GM19043 (cell line): ENCODE results near the gene BBS12.
A peak's percentile ranks its signal among the peaks of the same experiment; 100 is the strongest.
"Not testable (repeated sequence)": the region's sequence is repeated elsewhere in the genome, so short reads cannot be mapped to it uniquely, and the experiment has no call there.

Experiments
- ATAC-seq: cut with Tn5 transposase; IDR thresholded peaks from one replicate; pipeline ENCODE4 v1.9.1; 2021; ENCODE audit warnings: low read depth; ENCODE audit not compliant: unreplicated experiment

BBS12 gene

GRCh38 chr4:122762966-122763716, 30.6 kb downstream of the BBS12 start:
- ATAC-seq, result no peak

- no peak for ATAC-seq
These were observed 31.7 kb downstream of the BBS12 start for GRCh38 chr4:122764071-122764820.

DNA sequence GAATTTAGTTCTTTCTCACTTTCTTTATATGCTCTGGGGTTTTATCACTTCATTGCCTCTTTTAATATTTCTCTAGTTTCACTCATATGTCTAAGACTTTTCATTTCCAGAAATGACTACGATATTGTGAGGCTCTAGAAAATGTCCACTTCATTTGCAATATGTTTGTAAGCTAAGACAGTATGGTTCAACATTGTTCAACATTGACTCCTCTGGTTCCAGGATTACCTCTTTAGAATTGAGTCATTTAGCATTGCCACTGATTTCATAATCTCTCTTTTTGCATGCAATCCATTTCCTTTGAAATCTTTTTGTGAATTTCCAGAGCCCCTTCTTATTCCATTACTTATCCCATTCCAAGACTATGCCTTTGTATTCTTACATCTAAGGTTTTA, 32.3 kb downstream of the BBS12 start:
- ATAC-seq, result peak; percentile 85

GRCh38 chr4:122765692-122766352, 33.3 kb downstream of the BBS12 start:
- ATAC-seq, result no peak

- no peak for ATAC-seq
These were observed 33.8 kb downstream of the BBS12 start for GRCh38 chr4:122766353-122766705.

DNA sequence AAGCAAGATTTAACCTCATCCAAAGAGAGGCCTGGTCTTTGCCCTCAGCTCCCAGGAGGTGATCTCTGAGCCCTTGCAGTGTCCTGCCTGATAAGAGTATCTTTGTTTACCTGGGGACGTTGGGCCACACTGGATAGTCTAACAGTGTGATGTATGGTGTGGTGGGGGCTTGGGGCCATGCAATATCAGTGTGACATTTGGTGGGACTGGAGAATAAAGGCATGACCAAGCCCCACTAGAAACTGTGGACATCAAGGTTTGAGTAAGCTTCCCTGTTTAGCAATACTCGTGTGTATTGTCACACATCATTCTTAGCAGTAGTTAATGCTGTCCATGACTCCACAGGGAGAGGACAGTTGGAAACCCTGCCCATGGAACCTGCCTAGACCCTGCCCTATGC, 34.4 kb downstream of the BBS12 start:
- ATAC-seq, result no peak

GRCh38 chr4:122771724-122772123, 39.2 kb downstream of the BBS12 start:
- no peak for ATAC-seq

DNA sequence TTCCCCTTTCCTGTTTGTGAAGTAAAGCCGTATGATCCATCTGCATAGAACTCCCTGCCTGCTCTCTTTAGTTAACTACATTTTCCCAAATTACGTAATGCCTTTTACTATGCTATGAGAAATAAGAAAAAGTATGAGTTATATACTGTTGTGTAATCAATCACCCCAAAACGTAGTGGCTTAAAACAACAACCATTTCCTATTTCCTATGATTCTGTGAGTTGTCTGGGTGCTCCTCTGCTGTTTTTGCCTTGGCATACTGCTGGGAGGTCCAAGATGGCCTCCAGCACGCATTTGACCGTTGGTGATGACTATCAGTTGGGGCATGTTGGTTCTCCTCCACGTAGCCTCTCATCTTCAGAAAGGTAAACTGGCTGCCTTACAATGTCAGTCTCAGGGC, 39.8 kb downstream of the BBS12 start:
- ATAC-seq, result no peak

DNA sequence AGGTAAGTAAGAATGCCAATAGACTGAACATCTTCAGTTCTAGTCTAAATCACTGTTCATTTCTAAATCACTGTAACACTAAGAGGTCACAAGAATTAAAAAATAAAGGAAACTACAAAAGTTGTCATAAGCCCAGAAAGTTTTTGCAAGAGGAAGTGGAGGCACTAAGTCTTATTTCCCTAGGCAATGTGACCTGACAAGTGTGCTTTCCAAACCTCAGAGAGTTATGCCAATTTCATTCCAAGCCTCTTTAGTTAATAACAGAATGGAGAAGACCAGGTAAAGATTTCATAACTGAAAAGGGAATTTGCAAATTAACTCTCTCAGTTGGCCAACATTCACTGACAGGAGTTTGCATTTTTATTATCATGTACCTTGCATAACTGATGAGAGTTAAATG, 40.5 kb downstream of the BBS12 start:
- no peak for ATAC-seq

GRCh38 chr4:122775039-122775438, 42.5 kb downstream of the BBS12 start:
- ATAC-seq, result no peak

DNA sequence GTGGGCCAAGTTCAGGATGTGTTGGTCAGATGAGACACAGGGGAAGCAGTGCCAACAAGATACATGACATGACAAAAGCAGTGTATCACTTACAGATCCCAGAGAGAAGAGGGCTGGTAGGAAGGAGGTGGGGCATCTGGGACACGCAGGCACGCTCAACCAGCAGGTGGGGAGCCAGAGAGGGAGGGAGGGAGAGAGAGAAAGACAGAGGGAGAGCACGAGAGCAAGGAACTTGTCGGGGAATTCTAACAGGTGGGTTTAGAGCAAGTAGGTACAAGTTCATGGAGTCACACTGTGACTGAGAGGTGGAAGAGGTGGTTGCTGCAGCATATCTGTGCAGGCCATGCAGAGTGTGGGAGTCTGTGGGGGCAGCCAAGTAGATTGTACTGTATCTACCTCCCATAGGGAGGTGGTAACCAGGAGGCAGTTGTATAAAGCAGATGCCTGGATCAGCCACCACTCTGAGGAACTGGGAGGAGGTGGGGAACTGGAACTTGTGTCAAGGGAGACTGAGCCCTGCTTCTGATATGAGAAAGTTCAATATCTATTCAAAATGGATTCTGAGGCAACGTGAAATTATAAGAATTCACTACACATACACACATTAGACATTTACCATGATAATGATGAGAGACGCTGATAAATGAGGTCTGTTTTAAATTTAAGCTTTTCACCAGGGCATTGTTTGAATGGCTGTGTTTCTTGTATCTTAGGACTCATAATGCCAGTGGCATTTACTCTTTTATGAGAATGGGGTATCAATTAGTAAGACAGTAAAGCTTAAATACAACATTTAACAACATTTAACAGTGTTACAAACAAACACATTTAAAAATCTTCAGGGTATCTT, 43.7 kb downstream of the BBS12 start:
- no peak for ATAC-seq

GRCh38 chr4:122776916-122777315, 44.4 kb downstream of the BBS12 start:
- no peak for ATAC-seq

GRCh38 chr4:122777846-122778673, 45.6 kb downstream of the BBS12 start:
- ATAC-seq, result no peak

- ATAC-seq, result no peak
These were observed 49.0 kb downstream of the BBS12 start for GRCh38 chr4:122781486-122781885.

DNA sequence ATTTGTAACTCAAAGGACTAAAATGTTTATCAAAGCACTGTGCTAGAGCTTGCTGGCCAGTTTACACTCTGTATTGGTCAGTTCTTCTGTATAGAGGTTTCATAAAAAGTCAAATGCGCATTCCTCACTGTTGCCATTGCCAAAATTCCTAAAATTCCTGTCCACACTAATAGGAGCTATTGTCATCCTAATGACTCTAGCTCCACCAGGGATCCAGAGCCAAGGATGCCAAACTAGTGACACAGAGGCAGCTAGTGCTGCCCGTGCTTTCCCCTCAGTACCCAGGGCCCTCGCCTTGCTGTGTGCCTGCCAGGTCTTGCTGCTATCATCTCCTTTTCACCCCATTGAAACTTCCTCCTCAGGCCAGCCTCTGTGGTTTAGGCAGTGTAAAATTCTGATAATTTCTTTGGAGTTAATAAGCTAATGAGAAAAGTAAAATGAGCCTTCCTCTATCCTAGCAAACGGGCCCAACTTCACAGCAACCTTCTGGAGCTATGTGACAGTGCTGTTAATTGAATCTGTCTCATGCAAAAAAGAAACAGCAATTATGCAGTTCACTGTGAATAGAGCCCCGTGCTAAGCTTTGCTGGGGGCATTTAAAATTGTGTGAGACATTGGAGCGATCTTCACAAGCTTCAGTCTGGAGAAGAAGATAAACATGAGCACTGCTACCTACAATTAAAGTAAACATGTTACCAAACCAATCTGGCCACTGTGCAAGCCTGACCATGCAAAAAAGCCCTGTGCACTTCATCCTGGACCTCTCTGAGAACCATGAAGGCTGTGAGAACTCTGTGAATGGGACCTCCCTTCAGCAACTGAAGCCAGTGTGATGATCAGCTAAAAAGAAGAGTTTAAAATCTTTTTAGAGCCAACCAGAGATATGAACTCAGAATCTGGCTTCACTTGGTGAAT, 51.1 kb downstream of the BBS12 start:
- ATAC-seq, result no peak

DNA sequence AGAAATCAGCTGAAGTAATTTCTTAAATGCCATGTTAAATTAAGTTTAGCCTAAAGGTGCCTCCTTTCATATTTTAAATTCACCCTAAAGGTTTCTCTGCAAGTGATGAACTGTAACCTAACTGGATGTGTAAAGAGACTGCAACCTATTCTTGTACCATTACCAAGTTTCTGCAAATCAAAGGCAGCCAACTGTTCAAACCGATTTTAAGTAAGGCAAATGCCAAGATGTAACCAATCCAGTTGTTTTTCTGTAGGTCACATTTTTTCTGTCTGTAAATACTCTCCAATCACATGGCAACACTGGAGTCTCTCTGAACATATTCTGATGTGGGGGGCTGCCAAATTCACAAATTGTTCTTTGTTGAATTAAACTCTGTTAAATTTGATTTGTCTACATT, 51.8 kb downstream of the BBS12 start:
- no peak for ATAC-seq

- no peak for ATAC-seq
These were observed 52.6 kb downstream of the BBS12 start for GRCh38 chr4:122785099-122785498.

DNA sequence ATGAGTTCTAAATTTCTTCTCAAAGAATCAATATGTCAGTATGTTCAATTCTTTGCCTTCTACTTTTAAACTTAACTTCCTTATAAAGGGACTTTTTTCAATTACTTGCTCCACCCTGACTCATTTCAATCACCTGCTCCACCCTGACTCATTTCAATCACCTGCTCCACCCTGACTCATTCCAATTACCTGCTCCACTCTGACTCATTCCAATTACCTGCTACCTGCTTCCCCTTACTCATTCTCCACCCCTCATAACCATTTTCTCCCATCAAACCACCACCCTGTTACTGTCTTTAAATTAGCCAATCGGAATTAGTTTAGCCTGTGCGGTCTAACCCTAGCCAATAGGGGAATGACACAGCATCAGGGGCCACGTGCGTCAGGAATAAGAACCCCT, 53.8 kb downstream of the BBS12 start:
- not testable (repeated sequence) for ATAC-seq

DNA sequence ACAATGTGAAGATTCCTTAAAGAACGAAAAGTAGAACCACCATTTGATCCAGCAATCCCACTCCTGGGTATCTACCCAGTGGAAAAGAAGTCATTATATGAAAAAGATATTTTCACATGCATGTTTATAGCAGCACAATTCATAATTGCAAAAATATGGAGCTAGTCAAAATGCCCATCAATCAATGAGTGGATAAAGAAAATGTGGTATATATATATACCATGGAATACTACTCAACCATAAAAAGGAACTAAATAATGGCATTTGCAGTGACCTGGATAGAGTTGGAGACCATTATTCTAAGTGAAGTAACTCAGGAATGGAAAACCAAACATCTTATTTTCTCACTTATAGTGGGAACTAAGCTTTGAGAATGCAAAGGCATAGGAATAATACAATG, 54.4 kb downstream of the BBS12 start:
- ATAC-seq, result not testable (repeated sequence)
